Skin of body (tissue), 2 donors: Measurements from ENCODE around the gene TMEM53. TPM values are rescaled to one million over a fixed set of nuclear protein-coding genes. Genes with fewer than 3 reads are reported as not detected.
"Not testable (repeated sequence)": the region's sequence is repeated elsewhere in the genome, so short reads cannot be mapped to it uniquely, and the experiment has no call there.

Experiments used
- DNase-seq: peaks from one replicate; lab custom pipeline; 2025; lab: John Stamatoyannopoulos, UW
- total RNA-seq: library from RNA; depleted of rRNA; stranded (reverse); fragments of >200 nt; gene quantifications from one replicate; pipeline ENCODE4 v1.2.3, GENCODE V29; 2014

TMEM53 gene
- total RNA-seq, 1 donor from 2014 or later = 2.2 TPM

DNA sequence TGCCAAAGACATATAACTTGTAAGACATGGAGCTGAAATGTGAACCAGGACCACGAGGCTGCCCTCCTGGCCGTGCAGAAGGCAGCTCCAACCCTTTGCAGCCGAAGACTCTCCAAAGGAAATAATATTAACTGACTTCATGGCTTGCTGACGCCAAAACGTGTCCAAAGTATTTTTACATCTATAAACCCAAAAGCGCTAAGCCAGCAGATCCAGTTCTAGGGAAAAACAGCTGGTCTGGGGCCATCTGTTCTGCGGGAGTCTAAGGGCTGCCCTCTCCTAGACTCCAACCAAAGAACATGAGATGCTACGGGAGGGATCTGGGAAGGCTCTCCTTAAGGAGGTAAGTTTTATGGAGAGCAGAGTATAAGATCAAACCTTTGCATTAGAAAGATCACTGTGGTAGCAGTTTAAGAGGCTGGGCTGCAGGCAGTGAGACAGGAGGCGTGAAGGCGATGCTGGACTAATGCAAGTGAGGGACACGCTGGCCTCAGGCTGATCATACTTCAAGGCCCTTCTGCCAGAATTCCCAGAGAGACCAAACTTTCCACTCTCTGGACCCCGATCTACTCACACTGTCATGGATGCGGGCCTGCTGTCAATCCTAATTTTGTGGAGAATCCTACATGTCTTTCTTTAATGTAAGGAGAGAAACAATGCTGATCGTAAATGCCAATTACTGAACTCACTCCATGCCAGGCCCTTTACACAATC, 1.2 kb downstream of the TMEM53 start:
- DNase-seq = no peak

DNA sequence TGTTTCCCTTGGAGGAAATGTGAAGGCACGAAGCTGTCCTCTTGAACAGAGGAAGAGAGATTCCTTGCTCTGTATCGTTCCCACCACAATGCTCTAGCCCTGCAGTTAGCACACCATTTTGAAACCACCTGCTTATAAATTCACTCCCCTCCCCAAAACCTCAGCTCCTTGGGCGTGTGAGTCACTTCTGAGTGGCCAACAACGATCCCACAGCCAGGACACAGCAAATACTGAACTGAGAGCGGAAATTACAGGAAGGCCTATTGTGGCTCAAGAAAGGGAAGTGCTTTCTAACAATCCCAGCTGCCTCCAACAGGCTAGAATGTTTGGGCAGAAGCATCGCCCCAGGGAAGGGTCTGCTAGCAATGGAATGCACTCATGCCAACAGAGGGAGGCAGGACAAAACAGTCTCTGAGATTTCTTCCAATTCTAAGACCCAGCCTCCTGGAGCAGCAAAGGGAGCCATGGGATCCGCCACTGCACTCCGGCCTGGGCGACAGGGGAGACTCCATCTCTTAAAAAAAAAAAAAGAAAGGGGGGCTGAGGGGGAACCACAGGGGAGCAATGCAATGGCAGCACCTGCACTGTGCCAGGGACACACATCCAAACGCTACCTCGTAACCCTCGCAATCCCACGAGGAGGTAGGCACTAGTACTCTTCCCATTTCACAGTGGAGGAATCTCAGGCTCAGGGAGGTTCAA, 1.9 kb downstream of the TMEM53 start:
- no peak for DNase-seq

DNA sequence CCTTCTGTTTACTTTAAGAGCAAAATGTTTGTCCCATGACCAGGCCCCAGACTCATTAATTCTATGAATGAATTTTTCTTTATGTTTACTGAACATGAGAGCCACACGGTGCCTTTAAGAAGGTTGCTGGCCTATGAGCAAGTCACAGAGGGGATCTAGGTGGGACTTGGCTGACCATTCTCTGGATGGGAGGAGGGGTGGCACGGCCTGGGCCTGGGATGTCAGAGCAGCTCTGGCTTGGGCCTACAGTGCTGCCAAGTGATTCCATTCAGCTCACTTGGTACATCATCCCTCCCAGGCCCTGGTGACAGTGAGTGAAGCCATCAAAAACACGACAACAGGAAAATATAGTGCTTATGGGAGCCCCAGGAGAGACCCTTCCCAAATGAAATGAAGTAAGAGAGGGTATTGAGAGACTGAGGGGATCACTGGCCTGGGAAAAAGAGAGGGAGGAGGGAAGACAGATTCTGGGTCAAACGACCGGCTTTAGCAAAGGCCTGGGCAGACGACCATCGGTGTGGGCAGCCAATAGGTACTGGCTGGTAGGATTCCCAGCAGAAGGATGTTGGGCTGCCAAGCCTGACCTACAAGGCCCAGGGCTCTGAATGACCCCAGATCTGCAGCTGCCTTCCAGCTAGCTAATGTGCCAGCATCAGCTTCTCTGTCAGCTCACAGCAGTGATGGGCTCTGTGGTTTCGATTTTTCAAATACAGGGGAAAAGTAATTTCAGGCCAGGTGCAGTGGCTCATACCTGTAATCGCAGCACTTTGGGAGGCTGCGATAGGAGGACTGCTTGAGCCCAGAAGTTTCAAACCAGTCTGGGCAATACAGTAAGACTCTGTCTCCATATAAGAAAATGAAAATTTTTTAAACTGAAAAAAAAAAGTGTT, 3.3 kb downstream of the TMEM53 start:
- no peak for DNase-seq

DNA sequence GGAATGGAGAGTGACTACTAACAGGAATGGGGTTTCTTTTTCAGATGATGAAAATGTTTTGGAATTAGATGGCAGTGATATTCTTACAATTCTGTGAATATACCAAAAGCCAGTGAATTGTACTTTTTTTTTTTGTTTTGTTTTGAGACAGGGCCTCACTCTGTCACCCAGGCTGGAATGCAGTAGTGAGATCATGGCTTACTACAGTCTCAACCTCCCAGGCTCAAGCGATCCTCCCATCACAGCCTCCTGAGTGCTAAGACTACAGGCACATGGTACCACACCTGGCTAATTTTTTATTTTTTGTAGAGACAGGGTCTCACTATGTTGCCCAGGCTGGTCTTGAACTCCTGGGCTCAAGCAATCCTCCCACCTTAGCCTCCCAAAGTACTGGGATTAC, 7.6 kb downstream of the TMEM53 start:
- DNase-seq = not testable (repeated sequence)

DNA sequence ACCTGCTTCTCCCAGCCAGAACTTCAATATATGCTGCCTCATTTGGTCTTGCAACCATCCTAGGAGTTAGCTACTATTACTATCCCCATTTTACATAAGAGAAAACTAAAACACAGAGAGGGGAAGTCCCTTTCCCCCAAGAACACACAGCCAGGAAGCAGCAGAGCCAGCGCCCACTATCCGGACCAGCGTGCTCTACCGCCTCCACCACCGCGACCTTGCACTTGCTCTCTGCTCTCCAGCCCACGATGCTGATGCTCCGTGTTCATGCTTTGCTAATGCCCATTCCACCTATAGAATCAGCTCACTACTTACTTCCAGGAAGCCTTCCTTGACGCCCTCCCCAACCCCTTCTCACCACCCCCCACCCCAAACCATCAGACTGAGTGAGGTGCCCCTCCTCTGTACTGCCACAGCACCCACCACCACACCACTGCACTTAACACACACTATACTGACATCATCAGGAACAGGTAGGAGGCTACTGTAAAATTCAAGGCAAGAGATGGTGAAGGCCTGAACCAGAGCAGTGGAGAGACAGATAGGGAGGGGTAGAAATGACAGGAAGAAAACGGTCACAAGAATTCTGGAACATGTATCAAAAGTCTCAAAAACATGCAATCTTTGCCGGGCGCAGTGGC, 9.4 kb downstream of the TMEM53 start:
- no peak for DNase-seq

DNA sequence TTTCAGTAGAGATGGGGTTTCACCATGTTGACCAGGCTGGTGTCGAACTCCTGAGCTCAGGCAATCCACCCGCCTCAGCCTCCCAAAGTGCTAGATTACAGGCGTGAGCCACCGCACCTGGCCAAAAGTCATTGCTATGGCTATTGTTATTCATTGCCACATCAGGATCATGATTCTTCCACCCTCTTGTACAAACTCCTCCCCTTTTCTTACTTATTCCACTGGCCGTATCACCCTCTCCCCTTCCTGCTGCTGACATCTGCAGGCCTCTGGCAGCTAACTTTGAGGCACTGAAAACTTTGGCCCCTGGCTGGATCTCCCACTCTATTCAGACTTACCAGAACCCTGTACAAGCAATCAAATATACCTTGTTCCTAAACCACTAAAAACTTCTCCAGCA, 10.9 kb downstream of the TMEM53 start:
- DNase-seq = no peak

DNA sequence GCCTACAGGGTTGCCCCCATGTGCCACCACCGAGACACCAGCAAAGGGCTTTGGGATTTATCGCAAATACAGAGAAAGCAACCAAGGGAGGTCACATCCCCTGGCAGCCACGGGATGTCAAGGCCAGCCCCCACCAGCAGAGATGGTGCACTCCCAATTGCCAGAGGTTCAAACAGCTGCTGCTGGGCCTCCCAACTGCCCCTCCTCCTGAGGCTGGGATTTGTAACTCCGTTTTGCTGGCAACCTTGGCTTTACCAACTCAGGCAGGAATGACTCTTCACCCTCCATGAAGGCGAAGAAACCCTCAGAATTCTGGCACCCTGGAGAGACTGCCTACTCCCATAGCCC, 11.6 kb downstream of the TMEM53 start:
- DNase-seq = no peak

DNA sequence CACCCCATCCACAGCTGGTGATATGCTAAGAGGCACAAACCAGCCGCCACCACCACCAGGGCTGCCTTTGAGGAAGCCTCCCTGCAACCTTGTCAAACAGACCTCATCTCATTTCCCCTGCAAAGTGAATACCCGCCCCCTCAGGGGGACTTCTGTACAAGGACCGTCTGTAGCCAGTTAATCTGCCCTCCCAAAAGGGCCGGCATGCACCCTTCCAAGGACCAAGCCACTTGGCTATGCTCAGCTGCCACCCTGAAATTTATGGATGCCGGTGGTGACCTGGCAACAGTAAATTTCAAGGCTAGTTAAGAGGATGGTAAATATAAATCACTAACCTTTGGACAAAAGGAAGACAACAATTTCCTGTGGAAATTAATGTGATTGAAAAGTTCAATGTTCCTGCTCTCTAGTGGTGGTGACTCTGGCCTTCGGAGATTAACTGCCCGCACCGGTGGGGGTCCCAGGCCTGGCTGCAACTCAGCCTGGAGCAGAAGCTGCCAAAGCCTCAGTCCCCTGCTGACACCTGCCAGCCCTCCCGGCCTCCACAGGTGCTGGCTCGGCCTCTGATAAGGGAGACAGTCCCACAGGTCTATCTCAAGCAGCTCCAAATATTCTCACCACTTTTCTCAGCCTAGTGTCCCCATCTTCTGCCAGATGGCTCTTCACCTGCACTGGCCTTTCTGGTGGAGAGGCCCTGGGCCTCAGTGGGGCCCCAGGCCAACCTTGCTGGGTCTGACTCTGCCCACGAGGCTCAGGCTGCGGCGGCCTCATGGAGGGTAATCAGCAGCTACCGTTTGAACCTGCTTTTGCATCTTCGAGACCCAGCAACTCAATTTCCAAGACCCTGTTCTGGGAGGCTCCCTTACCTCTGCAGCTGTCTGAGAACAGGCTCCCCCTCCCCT, 12.2 kb downstream of the TMEM53 start:
- no peak for DNase-seq

DNA sequence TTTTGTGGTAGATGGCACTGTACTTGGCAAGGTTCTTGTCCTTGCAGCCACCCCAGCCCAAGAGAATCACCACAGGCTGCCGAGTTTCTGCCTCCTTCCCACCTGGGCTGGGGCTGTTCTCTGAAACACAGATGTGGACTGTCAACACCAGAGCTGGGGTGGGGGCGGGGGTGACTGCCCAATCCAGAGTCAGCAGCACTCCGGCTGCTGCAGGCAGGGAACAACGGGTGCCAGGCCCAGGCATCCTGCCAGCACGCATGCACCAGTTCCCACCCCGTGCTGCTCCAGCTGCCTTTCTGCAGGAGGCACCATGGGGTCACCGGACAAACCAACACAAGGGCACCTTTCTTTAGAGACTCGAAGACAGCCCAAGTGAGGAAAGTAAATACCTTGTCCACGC, 14.1 kb downstream of the TMEM53 start:
- DNase-seq = no peak

DNA sequence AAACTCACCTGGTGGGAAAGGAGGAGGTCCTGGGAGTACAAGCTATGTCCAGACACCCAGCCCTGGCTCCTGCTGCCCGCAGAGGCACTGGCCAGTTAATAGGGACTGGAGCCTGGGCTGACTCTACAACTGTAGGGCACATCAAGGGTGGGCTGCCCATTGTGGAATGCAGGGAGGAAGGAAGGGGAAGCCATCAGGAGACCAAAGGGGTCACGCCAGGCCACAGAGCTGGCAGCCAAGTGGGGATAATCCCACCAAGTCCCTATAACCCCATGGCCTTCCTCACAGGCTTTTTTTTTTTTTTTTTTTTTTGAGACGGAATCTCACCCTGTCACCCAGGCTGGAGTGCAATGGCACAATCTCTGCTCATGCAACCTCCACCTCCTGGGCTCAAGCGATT, 14.7 kb downstream of the TMEM53 start:
- DNase-seq = no peak

DNA sequence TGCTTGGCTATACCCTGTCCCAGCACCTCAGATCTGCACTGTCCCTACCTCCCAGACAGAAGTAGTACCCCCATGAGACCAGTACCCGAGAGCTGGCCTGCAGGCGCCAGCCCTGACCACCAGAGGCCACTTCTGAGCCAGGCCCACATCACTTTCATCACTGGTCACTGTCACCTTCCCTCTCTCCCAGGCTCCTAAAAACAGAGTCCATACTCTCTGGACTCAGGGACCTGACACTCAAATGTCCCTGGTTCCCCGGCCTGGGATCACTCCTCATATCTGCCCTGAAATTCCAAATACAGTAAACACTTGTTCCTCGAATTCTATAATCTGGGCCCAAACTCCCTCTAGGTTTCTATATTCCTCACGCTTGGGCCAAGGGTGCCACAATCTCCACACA, 18.7 kb downstream of the TMEM53 start:
- no peak for DNase-seq

DNA sequence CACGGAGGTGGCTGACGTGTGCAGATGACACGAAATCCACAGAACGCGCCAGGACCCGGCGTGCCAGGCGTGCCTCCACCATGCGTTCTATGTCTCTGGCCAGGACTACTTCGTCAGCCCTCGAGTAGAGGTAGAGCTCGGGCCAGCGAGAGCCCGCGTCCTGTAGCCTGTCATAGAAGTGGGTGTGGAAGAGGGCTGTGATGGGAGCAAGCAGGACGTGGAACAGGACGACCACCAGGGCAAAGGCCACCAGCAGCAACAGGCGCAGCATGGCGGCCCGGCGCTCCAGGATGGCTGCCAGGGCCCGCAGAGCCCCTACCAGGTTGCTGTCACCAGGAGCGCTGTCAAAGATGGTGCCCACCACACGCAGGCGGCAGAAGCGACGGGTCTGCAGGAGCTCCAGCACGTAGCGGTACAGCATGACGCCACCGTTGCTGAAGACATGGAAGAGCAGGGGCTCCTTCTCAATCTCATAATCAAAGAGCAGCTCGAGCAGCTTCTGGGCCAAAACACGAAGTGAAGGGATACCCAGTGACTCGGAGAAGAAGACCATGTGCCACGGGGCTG, 19.6 kb downstream of the TMEM53 start:
- DNase-seq = no peak

DNA sequence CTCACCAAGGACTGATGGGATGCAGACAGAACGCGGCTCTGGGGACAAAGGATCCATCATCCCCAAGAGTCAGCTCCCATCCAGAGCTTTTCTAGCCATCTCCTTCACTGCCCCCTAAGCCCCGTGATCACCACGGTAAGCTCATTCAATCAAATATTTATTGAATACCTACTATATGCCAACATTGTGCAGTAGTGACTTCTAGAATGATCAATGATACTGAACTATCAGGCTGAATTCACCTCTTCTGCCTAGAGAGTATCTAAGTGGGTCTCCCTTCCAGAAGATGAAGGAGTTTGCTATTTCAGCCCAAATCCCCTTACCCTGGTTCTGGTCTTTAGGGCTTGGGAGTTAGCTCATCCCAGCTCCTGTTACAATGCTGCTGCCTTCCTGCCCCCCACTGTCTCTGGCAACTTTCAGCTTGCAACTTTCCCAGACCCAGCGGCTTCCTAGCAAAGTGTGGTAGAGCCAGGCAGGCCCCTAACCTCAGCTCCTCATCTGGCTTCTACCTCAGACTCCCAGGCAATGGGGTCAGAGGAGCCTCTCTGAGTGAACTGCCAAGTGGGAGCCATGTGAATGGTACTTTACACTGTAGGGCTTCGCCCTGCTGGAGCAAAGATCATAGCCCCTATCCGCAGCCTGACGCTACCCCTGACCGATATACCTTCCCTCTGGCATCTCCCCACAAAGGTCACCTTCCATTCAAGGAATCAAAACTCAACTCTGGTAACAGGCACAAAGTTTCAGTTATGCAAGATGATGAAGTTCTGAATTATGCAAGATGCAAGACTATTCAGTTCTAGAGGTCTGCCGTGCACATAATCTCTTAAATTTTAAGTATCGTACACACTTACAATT, 20.9 kb downstream of the TMEM53 start:
- DNase-seq = no peak

DNA sequence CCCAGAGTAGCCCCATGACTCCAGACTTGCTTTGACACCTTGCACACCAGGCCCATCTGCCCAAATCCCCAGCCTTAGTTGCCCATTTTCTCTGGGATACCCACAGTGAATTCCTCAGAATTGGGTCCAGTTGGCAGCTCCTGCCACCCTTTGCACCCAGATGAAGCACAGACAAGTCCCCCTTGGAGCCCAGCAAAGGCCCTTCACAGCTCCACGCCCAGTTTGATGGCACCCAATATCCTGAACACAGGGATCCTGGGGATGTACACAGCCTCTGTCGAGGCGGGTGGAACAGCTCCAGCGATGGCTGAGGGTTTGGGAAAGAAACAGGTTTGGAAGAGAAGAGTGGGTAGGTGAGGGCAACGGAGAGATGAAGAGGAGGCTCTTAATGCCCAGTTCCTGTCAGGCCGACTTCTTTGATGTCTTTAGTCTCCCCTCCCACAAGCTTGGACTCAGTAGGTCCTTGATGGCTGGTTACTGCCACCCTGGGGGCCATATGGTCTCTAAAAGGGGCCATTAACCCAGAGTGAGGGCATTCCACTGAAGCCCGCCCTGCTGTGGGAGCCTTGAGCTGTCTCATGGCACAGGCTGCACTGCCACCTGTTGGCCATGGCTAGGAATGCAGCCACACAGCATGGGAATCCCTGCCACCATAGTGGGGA, 21.7 kb downstream of the TMEM53 start:
- peak; percentile 21 for DNase-seq

DNA sequence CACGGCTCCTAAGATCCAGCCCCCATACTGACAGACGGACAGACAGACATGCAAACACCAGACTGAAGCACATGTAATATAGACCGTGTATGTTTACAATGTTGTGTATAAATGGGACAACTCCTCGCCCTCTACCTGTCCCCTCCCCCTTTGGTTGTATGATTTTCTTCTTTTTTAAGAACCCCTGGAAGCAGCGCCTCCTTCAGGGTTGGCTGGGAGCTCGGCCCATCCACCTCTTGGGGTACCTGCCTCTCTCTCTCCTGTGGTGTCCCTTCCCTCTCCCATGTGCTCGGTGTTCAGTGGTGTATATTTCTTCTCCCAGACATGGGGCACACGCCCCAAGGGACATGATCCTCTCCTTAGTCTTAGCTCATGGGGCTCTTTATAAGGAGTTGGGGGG, 23.2 kb downstream of the TMEM53 start:
- DNase-seq = no peak

DNA sequence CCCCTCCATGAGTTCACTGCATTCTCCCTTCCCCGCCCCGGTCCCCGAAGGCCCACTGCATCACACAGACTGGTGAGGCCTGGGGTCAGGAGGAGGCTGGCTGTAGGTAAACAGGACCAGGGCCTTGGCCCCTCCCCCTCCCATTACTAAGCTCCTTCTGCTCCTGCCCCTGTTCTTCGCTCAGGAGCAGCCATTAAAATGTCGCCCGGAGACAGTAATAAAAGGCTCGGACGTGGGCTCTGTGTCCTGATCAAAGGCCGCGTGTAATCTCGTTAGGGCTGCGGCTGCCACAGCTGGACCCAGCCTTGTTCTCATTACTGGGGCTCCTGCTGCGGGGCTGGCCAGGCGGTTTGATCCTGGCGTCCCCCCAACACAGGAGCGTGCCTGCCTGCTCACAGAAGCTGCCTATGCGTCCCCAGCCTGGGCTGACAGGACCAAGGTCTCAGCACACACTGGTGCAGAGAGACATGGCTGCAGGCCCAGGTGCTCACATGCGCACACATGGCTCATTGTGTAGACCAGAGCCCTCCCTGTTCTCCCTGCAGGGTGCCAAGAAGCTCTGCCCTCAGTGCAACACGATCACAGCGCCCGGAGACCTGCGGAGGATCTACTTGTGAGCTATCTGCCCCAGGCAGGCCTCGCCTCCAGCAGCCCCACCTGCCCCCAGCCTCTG, 24.0 kb downstream of the TMEM53 start:
- DNase-seq = no peak

DNA sequence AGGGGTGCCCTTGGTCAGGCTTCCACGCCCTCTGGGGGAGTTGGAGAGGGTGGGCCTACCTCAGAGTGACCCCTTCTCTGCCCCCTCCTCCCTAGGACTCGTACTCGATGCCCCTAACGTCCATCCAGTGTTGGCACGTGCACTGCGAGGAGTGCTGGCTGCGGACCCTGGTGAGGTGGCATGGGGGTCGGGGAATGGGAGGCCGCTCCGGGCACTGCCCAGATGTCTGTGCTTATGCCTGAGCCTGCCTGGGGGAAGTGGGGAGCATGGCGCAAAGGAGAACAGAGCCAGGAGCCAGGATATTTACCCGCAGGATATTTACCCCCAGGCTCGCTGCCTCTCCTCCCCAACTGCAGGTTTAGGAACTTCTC, 24.5 kb downstream of the TMEM53 start:
- DNase-seq = no peak

DNA sequence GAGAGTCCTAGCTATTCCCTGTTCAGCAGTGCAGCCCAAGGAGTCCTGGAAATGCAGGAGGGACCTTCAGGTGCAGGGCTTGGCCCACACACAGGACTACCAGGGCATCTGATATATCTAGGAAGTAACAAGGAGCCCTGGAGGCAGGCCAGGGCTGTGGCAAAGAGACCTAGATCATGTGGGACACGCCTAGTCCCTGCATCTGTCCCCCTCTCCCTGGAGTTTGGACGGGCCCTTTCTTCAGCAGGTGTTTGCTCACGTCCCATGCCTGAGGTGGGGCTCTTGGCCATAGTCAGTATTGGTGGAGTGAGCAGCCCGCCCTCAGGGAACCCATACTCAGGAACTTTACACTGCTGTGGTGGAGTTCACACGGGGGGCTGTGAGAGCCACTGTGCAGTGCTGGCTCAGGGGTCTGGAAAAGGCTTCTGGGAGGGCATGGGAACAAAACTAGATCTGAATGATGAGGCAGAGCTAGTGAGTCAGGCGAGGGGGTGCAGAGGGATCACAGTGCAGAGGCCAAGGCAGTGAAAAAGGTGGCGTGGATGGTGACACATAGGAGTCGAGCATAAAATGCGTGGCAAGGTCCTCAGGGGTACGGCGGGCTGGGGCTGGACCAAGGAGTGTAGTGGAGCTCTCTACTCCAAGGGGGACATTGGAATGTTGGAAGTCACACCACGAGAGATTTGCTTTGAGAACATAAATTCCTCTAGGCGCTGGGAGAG, 25.6 kb downstream of the TMEM53 start:
- no peak for DNase-seq
